ENCODE measurements around the gene HCN2.

GRCh38 chr19:583198-583967 is 6.3 kb upstream of the HCN2 start:
- no peak for TF ChIP-seq CTCF (IDR thresholded peaks at IDR 0.05)
- no peak for TF ChIP-seq POLR2AphosphoS5 (IDR thresholded peaks at IDR 0.05)

All from breast epithelium (tissue), 3 donors.